GM12801 (cell line): ENCODE measurements around the gene MRPL32.

Source experiments
- CTCF ChIP-seq: IDR thresholded peaks from one replicate; pipeline ENCODE4 v1.5.1; 2011; ENCODE audit warnings: control low read depth; ENCODE audit not compliant: insufficient read length; ENCODE audit errors: extremely low read depth

Gene MRPL32

GRCh38 chr7:42959549-42959948 lies 27.4 kb downstream of the MRPL32 start:
- no peak for TF ChIP-seq CTCF

- no peak for TF ChIP-seq CTCF
These were observed 28.6 kb downstream of the MRPL32 start for GRCh38 chr7:42960762-42961161.

GRCh38 chr7:42961170-42961569 lies 29.0 kb downstream of the MRPL32 start:
- no peak for TF ChIP-seq CTCF

GRCh38 chr7:42964293-42964692 lies 32.1 kb downstream of the MRPL32 start:
- no peak for TF ChIP-seq CTCF

- TF ChIP-seq CTCF: no peak
These were observed 33.0 kb downstream of the MRPL32 start for GRCh38 chr7:42964849-42965805.

GRCh38 chr7:42967391-42967790 lies 35.2 kb downstream of the MRPL32 start:
- no peak for TF ChIP-seq CTCF

GRCh38 chr7:42972699-42973500 lies 40.7 kb downstream of the MRPL32 start:
- TF ChIP-seq CTCF: no peak
